ENCODE measurements around the gene EGFLAM.

DNA sequence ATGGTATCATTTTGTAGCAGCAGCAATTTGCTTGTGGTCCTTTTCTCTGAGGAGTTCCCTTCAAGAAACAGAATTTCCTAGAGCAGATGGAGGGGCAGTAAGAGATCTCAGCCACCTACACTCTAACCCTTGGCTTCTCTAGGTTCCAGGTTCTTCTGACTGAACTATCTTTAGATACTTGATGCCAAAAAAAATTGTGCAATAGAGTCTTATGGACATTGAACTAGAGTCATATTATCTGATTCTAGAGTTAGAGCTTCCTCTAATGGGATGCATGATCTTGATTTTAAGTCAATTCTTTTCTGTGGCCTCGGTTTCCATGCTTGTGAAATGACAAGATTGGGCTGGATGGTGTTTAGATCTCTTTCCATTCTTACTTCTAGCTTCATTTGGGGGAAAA, 142.8 kb downstream of the EGFLAM start:
- TF ChIP-seq POLR2AphosphoS5 (IDR thresholded peaks at IDR 0.05) (no peak), MXI1 (conservative IDR thresholded peaks at IDR 0.05; ENCODE audit: poor library complexity, severe bottlenecking) (no peak)
- TF ChIP-seq, protein P1, sequence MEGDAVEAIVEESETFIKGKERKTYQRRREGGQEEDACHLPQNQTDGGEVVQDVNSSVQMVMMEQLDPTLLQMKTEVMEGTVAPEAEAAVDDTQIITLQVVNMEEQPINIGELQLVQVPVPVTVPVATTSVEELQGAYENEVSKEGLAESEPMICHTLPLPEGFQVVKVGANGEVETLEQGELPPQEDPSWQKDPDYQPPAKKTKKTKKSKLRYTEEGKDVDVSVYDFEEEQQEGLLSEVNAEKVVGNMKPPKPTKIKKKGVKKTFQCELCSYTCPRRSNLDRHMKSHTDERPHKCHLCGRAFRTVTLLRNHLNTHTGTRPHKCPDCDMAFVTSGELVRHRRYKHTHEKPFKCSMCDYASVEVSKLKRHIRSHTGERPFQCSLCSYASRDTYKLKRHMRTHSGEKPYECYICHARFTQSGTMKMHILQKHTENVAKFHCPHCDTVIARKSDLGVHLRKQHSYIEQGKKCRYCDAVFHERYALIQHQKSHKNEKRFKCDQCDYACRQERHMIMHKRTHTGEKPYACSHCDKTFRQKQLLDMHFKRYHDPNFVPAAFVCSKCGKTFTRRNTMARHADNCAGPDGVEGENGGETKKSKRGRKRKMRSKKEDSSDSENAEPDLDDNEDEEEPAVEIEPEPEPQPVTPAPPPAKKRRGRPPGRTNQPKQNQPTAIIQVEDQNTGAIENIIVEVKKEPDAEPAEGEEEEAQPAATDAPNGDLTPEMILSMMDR (IDR thresholded peaks at IDR 0.05; ENCODE audit: poor library complexity, severe bottlenecking) = no peak

Data from neural cell (in vitro differentiated cells).